GM19328 (cell line): ENCODE data around the gene LSAMP.

Experiments
- ATAC-seq: cut with Tn5 transposase; IDR thresholded peaks from one replicate; pipeline ENCODE4 v1.9.1; 2021; ENCODE audit warnings: mild to moderate bottlenecking, moderate library complexity; ENCODE audit not compliant: unreplicated experiment

LSAMP gene

DNA sequence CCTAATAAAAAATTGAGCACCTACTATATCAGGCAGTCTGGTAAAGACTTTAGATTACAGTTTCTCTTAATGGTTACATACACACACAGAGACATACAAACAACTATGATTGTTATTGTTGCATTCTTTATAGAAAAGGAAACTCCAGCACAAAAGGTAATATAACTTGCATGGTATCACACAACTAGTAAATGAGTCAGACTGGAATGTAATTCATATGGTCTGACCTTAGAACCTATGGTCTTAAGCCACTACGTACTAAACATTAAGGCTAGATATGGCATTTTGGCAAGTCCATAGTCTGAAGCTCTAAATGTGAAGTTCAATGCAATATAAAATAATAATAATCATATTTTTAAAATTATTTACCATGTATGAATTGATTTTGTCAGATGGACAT lies 380.6 kb downstream of the LSAMP start:
- ATAC-seq, result no peak

DNA sequence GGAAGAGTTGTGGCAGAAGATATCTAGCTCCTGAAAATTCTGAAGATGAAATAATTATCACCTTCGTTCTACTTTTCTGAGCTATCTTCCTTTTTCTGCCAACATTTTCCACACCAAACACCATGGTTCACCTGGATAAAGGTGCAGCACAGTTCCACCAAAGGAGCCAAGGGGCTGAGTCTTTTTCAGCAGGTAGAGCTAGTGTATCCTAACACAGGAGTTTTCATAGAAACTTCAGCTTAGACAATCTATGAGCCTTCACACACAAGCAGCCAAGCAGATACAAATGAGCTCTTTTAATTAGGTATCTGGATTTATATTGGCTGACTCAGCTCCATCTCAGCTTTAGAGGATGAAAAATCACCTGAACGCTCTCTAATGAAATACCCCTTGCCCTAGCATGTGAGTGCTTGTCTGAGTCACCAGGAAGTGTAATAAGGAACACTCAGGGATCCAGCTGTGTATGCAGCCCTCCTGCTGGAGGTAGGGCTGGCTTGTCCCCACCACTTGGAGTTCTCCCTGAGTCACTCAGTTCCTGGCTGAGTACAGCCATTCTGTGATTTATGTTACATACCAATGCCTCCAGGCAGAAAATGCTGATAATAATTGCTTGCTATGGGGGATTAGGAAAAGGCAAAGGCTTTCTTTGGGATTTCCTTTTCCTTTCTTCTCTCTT lies 385.7 kb downstream of the LSAMP start:
- no peak for ATAC-seq

DNA sequence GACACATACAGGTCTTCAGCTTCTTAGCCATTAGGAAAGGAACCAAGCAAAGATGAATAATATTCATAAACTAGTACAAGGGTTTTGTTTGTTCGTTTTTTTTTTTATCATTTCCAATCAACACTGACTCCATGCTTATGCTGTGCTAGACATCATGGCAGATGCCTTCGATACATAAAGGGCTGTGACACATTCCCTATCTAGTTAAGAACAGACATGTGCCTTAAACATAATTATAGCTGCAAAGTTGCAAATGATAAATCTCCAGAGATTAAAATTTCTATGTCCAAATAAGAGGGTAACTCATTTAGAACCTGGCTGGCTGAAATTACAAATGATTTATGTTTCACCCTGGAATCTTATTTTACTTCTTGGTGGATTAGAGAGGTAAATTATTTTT lies 386.4 kb downstream of the LSAMP start:
- ATAC-seq, result no peak

DNA sequence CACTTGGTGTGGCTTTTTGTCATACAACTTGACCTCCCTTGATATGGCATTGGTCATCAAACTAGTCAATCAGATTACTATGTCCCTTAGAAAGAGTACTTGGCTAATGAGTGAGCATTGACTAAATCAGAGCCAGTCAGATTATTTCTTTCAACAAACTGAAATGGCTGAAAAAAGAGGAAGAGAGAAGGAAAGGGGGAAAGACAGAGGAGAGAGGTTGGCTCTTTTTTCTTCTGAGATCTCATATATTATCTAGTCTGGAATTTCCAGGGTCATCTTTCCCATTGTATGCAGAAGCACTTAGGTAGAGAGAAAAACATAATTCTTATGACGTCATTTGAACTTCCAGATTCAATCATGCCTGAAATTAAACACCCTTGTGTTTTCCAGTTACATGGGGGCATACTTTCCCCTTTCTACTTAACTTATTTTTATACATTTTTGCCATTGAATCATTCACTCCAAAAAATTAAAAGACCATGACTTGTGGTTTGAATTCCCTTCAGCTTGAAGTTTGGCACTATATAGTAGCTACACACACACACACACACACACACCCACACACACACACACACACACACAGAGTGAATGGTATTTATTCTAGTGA lies 387.8 kb downstream of the LSAMP start:
- no peak for ATAC-seq

DNA sequence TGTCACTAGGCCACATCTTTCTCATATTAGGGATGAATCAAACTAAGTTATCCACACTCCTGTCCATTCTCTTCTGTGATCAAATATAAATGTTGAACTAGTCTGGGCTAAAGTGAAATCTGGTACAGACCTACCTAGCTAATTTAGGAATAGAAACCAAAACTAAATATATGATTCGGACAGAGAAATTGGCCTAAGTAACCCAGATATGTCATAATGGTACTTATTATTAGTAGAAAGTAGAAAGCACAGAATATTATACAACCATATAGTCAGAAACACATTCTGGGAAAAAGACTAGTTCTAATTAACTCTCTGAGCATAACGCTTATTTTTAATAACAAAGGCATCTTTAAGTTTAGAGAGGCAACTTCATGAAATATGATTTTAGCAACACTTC lies 389.0 kb downstream of the LSAMP start:
- ATAC-seq, result peak; percentile 79

DNA sequence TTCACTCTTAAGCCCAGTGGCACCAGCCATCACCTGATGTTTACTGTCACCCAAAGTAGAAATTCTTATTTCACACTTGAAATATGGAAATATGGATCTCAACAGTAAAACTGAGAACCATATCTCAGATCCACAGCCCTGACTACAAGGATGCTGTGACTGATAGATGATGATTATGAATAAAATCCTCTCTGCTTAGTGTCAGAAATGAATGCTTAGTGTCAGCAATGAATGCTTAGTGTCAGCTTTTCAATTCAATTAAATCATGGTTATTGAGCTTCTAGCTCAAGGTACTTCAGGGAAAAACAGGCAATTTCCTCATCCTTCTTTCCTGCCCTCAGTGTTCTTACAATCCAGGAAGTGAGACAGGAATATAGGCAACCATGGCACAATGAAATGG lies 392.3 kb downstream of the LSAMP start:
- ATAC-seq, result no peak

DNA sequence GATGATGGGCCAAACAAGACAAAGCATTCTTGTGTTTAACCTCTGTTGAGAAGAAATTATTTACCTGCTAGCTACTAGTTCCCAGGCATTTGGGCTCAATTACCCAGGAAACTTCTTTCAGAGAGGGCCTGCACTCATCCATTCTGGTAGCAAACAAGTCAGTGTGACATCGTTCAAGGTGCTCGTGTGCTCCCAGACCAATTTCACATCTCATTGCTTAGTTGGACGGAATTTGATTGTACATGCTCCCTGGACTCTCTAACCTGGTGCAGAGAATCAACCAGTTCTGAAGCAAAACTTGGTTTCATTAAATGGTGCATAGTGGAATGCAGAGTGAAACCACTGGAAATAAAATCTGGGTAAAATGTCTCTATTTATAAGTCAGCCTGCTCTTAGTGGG lies 392.7 kb downstream of the LSAMP start:
- no peak for ATAC-seq

DNA sequence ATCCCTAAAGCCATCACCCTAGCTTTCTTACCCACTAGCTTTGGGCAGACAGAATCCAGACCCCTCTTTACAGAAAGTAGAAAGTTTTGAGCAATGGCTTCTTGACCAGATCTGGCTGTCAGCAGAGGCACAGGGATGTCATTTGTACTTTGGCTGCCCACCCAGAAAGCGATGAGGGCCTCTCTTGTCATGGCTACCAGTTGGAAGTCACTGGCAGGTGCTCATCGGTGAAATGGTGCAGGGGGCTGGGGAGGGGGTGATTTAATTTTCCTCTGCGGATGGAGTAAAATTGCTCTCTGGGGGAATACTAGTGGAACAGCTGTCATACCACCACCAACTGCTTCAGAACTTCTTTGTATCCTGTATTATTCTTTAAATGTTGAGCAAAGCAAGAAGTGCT lies 393.7 kb downstream of the LSAMP start:
- ATAC-seq, result no peak

DNA sequence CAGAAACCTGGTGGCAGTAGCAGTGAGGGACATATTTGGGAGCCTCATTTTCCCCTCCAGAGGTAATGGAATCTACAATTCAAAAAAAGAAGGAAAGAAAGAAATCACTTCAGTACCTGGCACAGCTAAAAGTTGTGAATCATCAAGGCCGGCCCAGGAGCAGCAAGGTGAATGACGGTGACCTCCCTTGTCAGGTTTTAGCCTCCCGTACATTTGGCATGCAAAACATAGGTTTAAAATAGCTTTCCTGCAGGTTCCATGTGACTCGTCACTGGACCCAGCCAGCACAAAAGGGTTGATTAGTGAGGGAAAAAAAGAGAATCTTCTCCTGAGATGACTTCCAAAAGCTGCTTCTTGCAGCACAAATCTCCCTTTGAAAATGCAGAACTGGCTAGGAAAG lies 394.2 kb downstream of the LSAMP start:
- peak; percentile 50 for ATAC-seq

DNA sequence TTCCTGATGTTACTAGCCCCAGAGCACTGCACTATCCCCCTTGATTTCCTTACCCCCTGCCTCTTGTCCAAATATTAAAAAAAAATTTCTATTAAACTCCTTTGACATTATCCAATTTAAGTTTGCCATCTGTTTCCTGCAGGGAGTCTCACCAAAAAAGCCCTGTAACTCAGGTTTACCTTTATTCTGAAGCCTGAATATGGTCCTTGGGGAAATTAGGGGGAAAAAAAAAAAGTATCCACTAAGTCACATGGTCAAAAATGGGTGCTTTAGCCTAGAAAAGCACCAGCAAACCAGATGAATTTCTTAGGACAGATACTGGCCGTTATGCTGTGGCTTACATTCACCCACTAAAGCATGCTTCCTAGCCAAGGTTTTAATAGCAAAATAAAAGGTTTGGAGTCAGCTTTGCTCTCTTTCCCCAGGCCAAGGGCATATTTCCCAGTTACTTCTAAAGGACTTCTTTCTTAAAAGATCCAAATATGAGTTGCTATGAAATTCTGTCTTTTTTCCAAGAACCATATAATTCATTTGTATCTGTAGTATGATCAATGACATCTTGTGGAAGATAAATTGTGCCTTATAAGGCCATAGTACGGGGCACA lies 394.9 kb downstream of the LSAMP start:
- no peak for ATAC-seq

DNA sequence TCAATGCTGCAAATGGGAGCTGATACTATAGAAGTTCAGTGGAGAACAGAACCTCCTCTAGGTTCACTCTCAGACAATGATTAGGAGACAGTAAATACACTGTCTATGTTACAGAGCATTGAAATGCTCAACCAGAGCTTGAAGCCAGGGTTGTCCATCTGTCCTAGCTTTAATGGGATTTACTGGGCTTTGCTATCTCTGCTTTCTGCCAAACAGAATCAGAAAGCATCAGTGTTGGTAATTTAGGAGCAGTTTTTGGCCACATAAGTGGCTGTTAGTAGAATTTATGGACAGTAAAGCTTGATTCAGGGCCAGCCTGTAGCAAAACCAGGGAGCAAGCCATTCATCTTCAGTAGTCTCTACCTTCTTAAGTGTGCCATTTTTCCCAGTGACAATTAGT lies 396.3 kb downstream of the LSAMP start:
- ATAC-seq, result no peak

DNA sequence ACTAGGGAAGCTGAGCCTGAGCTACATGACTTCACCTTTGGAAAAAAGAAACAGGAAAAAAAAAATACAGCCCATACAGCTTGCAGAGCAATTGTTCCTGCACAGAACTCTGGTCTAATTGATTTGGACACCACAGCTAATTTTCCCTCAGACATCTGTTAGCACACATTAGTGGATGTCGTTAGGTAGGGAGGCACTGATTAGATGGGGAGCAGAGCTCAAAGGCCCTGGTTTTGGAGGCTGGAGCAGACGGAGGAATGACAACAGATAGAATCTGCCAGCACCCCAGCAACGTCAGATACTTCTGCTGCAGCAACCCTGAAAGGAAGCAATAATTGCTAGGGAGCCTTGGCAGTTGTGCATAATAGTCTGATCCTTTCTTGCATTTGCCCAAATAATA lies 398.9 kb downstream of the LSAMP start:
- no peak for ATAC-seq

DNA sequence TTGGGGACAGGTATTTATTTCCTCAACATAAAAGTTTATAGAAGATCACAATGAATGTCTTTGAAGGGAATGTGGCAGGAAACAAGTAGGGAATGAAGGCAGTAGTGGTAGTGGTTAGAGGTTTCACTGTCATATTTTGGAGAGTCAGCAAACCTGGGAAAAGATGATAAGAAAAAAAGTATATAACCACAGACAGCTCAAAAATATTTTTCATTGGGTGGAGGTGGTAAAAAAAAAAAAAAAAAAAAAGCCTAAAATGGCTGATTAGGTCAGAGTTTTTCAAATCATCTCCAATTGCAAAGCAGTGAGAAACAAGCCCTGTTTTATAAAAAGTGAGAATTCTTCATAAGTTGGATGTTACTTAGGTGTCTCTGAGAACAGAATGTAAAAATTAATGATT lies 400.0 kb downstream of the LSAMP start:
- ATAC-seq, result no peak

DNA sequence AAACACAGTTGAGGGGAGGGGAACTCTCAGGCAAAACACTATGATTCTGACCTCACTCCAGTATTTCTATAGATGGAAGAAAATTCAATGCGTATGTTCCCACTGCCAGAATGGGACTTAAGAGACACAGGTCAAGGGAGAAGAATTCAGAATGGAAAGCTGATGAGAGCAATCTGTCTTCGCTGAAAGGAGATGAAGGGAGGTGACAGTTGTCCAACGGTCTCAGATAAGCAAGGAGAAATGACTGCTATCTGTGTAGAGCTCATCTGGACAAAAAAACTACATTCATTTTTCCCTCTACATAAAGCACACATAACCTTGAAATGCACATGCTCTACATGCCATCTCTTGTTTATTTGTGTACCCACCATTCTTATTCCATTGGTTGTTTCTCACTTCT lies 405.1 kb downstream of the LSAMP start:
- no peak for ATAC-seq

DNA sequence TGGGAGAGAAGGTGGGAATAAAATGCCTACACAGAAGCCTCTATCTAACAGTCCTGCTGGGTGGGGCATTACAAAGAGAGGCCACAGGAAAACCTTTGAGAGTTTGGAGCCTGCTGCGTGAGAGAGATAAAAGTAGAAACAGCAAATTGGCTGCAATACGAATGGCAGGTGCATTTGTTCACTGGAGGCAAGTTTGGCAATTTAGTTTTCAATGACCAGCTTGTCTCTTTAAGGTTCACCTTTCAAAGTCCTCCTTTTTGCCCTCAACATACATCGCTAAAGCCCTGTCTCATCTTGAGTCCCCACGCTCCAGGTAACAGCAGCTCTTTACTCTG lies 405.7 kb downstream of the LSAMP start:
- no peak for ATAC-seq

DNA sequence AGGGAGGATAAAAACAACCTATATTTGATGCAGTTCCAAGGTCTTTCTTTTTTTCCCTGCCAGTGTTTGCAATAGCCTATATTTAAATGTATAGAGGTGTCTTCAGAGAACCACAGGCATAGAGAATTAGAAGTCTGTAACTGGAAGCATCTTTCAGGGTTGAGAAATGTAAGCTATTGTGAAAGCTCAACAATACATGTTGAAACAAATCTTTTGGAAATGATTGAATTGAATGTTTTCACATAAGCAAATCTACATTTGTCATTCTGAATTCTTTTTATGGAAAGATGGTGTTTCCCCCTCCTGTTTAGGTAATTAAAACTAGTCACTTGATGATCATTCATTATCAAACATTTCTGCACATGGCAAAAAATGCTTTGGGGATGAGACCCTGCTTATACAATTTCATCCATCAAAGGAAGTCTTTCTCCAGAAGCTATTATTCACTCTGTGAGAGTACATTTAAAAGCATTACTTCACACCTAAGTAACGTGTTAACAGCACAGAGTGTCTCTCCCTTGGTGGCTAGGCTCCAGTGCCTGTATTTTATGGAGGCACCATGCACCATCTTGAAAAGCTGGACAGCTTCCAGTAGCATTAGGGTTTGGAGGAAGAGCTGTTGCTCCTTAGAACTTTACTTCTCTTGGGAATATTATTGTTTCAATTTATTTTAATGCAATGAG lies 406.2 kb downstream of the LSAMP start:
- ATAC-seq, result no peak

DNA sequence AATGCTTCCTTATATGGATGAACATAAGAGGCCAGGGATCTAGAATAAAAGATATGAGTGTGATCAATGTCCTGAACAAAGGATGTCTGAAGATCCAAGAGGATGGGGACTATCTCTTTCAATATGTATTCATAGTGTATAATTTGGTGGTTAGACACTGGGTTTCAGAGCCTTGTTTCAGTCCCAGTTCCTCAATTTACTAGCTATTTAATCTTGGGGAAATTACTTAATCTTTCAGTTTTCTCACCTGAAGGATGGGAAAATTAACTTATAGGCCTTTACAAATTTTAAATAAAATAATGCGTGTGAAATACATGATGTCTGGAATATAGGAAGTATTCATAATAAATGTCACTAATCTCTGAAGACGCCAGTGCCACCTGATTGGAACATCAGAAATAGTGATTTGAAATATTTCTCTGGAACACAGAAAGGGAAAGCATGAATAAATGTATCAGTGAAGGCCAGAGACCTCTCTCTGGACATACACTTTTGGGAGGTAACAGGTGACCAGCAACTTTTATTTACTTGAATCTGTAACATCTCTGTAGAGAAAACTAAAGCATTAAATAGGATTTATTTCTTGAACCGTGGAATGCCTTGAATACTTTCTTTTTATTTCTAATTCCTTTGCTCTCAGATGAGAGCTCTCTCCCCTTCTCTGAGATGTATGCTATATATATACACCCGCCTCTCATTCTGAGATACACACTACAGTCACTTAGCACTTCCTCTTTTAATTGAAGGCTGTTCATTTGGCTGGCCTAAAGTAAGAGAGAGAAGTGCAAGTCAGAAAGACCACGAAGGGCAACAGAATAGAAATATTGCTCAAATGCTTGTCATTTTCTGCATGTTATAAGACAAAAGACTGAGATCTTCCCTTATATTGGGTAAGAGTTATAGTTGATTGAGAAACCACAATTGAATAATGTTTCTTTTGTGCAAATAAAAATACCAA lies 407.1 kb downstream of the LSAMP start:
- peak; percentile 99 for ATAC-seq

DNA sequence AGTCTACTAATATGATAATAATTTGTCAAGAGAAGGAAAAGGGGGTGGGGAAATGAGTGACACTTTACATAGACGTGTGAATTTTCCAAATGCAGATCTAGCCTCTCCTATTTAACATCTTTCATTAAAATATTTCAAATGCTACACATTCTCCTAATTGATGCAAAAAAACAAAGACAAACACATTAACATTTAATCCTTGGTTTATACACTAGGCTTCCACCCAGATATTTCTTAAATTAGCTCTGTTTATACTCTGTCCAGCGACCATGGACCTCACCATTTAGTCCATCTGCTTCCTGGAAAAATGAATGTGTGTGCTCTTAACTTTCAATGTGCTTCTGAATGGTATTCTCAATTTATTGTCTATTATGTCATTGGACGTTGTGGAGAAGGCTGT lies 409.9 kb downstream of the LSAMP start:
- ATAC-seq, result no peak

DNA sequence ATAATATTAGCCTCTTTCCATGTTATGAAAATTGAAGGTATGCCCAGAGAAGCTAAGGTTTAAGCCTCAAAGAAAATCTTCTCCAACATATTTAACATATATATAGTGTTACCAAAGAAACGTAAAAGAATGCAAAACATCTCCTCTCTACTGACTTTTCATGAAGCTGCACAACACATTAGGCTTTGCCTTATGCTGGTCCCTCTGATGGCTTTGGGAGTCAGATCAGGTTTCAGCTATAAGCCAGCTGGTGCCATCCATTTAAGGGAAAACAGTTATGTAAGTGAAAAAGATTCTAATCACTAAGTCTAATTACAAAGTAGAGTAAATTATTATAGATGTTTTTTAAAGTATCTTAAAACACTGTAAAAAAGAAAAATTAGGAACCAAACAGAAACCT lies 410.5 kb downstream of the LSAMP start:
- ATAC-seq, result no peak

DNA sequence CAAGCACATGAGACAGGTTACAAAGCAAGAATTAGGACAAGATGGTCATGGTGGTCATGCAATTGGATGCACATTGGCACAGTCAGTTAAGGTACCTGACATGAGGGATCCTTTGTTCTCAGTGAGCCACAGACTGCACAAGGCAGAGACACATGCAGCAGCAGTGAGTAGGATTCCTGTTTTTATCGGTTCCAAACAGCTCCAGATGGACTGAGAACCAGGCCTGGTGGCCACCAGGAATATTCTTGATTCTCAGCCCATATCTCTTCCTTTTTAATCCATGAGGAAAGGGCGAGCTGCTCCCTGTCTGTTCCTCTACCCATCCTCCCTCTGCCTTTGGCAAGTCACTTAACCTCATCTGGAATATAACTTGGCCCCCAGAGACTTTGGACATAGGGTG lies 411.2 kb downstream of the LSAMP start:
- no peak for ATAC-seq

DNA sequence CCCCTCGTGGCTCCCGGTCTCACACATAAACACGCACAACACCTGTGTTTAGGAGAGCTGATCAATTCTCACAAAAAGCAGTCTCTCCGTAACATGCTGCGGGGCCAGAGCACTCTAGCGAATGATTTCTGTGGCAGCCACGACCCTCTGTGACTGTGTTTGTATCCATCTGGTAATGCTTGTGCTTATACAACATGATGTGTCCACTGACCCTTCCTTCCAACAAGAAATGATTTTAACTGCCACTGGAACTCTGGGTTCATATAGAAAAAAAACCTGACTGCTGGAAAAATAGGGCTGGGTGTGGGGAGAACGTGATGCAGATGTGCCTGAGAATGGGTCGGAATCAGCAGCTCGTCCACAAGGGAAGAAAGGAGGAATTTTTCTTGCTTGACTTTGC lies 411.8 kb downstream of the LSAMP start:
- ATAC-seq, result no peak
